ENCODE data around the gene ANKRD24.
"Not testable (repeated sequence)": the region's sequence is repeated elsewhere in the genome, so short reads cannot be mapped to it uniquely, and the experiment has no call there.

The ANKRD24 gene

GRCh38 chr19:4199699-4200293, 17.3 kb downstream of the ANKRD24 start:
- no peak for DNase-seq

GRCh38 chr19:4200940-4201542, 18.6 kb downstream of the ANKRD24 start:
- DNase-seq, result no peak

- DNase-seq, result no peak
These were observed 19.3 kb downstream of the ANKRD24 start for GRCh38 chr19:4201798-4202197.

GRCh38 chr19:4206818-4207484, 24.5 kb downstream of the ANKRD24 start:
- DNase-seq, result no peak

- no peak for DNase-seq
These were observed 26.1 kb downstream of the ANKRD24 start for GRCh38 chr19:4208385-4209094.

- DNase-seq, result no peak
These were observed 27.8 kb downstream of the ANKRD24 start for GRCh38 chr19:4210166-4210731.

GRCh38 chr19:4213116-4213515, 30.6 kb downstream of the ANKRD24 start:
- no peak for DNase-seq

GRCh38 chr19:4215807-4216206, 33.3 kb downstream of the ANKRD24 start:
- DNase-seq, result no peak

GRCh38 chr19:4216846-4217245, 34.4 kb downstream of the ANKRD24 start:
- no peak for DNase-seq

- DNase-seq, result no peak
These were observed 35.2 kb downstream of the ANKRD24 start for GRCh38 chr19:4217429-4218264.

- DNase-seq, result not testable (repeated sequence)
These were observed 36.0 kb downstream of the ANKRD24 start for GRCh38 chr19:4218523-4218922.

- DNase-seq, result no peak
These were observed 37.7 kb downstream of the ANKRD24 start for GRCh38 chr19:4220188-4220587.

- peak; percentile 49 for DNase-seq
These were observed 42.0 kb downstream of the ANKRD24 start for GRCh38 chr19:4224470-4224869.

GRCh38 chr19:4225885-4226284, 43.4 kb downstream of the ANKRD24 start:
- no peak for DNase-seq

GRCh38 chr19:4227771-4228170, 45.3 kb downstream of the ANKRD24 start:
- no peak for DNase-seq

- no peak for DNase-seq
These were observed 46.3 kb downstream of the ANKRD24 start for GRCh38 chr19:4228765-4229178.

GRCh38 chr19:4229179-4229931, 46.9 kb downstream of the ANKRD24 start, which contains the start of gene EBI3:
Gene EBI3, plus strand, starts transcription at chr19:4229523. Its CDS starts 28 bp downstream, at chr19:4229551.
- peak; percentile 31 for DNase-seq

- not testable (repeated sequence) for DNase-seq
These were observed 47.7 kb downstream of the ANKRD24 start for GRCh38 chr19:4230237-4230636.

- not testable (repeated sequence) for DNase-seq
These were observed 49.0 kb downstream of the ANKRD24 start for GRCh38 chr19:4231521-4231920.

- DNase-seq, result not testable (repeated sequence)
These were observed 49.6 kb downstream of the ANKRD24 start for GRCh38 chr19:4232139-4232538.

- DNase-seq, result peak; percentile 52
These were observed 50.3 kb downstream of the ANKRD24 start for GRCh38 chr19:4232614-4233281.
